Glutamatergic neuron (in vitro differentiated cells): ENCODE results near the gene ABCB10. TPM values are rescaled to one million over a fixed set of nuclear protein-coding genes. Genes with fewer than 3 reads are reported as not detected.

Experiments used
- DNase-seq: peaks from one replicate; pipeline ENCODE4 v3.0.0; 2022
- H3K27ac Mint-ChIP-seq: one replicate; pipeline ENCODE4 v1.8.0; 2020; ENCODE audit warnings: mild to moderate bottlenecking, mixed read lengths, inconsistent platforms; ENCODE audit not compliant: unreplicated experiment
- H3K27me3 Mint-ChIP-seq: one replicate; pipeline ENCODE4 v1.8.0; 2020; ENCODE audit warnings: mild to moderate bottlenecking, moderate library complexity, mixed read lengths, inconsistent platforms; ENCODE audit not compliant: unreplicated experiment
- H3K36me3 Mint-ChIP-seq: one replicate; pipeline ENCODE4 v1.8.0; 2020; ENCODE audit warnings: mild to moderate bottlenecking, mixed read lengths, inconsistent platforms; ENCODE audit not compliant: unreplicated experiment
- H3K4me1 Mint-ChIP-seq: one replicate; pipeline ENCODE4 v1.8.0; 2020; ENCODE audit warnings: mild to moderate bottlenecking, low read depth, mixed read lengths, inconsistent platforms; ENCODE audit not compliant: unreplicated experiment
- H3K4me3 Mint-ChIP-seq: one replicate; pipeline ENCODE4 v1.8.0; 2020; ENCODE audit warnings: mild to moderate bottlenecking, mixed read lengths, inconsistent platforms; ENCODE audit not compliant: unreplicated experiment
- H3K9me3 Mint-ChIP-seq: one replicate; pipeline ENCODE4 v1.8.0; 2020; ENCODE audit warnings: mild to moderate bottlenecking, moderate library complexity, mixed read lengths, inconsistent platforms; ENCODE audit not compliant: unreplicated experiment
- total RNA-seq: library from RNA; stranded (reverse); fragmentation: NEBNext Ultra II Directional; extraction: Animal tissue kit (Norgen Biotek cat#: 25700); gene quantifications from one replicate; pipeline ENCODE4 v1.2.1, GENCODE V29; 2021; ENCODE audit not compliant: unreplicated experiment
- TF ChIP-seq, protein P1 (sequence below): fragments of 200-600 bp; sonication (generic); IDR thresholded peaks from one replicate; pipeline ENCODE4 v1.5.0; 2021; ENCODE audit not compliant: partially characterized antibody, unreplicated experiment

ABCB10 gene
- total RNA-seq, 1 donor from 2014 or later, result 15.0 TPM

DNA sequence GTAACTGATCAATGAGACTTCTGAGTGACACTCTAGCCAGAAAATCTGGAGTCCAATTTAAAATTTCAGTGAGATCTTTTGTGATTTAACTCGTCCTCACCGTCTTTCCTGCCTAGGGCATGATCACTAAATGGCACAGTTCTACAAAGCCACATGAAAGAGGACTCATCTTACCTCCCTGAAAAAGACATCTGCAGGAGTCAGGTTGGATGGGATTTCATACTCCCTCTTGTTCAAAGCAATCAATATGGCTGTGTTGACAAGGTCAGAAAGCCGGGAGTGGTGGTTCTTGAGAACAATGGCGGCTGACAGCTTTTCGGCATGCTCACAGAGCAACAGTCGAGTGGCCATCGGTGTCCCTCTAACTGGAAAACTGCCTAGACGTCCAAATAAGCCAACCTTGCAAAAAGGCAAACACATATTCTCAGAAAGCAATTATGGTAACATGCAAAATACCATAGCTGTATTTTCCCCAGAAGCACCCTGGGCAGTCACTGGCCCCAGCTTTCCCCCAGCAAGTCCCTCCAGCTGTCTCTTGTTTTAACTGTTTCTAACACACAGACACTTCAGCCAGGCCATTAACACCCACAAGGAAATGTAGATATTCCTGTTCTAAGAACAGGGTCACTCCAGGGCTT, 88.0 kb downstream of the ABCB10 start:
- Mint-ChIP-seq H3K9me3 (peaks cover 2% of the 10 kb centered on the region), H3K4me3 (no peak overlapping the region), H3K27ac (no peak overlapping the region), H3K36me3 (no peaks in the 10 kb centered on the region), H3K4me1 (no peaks in the 10 kb centered on the region), H3K27me3 (peaks cover 2% of the 10 kb centered on the region)
- TF ChIP-seq, protein P1, sequence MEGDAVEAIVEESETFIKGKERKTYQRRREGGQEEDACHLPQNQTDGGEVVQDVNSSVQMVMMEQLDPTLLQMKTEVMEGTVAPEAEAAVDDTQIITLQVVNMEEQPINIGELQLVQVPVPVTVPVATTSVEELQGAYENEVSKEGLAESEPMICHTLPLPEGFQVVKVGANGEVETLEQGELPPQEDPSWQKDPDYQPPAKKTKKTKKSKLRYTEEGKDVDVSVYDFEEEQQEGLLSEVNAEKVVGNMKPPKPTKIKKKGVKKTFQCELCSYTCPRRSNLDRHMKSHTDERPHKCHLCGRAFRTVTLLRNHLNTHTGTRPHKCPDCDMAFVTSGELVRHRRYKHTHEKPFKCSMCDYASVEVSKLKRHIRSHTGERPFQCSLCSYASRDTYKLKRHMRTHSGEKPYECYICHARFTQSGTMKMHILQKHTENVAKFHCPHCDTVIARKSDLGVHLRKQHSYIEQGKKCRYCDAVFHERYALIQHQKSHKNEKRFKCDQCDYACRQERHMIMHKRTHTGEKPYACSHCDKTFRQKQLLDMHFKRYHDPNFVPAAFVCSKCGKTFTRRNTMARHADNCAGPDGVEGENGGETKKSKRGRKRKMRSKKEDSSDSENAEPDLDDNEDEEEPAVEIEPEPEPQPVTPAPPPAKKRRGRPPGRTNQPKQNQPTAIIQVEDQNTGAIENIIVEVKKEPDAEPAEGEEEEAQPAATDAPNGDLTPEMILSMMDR, result no peak
- DNase-seq, result no peak

DNA sequence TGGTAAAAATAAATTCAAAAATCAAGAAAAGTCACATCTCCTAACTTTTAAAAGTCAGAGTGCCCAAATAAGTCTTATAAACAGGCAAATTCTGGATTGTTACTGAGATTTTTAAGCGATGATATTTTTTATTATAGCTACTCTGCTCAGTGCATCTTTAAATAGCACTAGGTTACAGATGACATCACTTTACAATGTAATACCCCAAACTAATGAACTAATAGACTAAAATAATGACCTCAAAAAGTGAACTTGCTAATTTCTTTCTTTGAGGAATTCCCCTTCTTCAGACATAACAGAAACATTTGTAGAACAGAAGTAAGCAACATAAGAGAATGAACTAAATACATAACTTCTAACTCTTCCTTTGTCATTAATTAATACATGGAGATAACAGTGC, 91.6 kb downstream of the ABCB10 start:
- DNase-seq, result no peak
- H3K27ac Mint-ChIP-seq, result no peak overlapping the region
- TF ChIP-seq, protein P1, result no peak

More for the DNA sequence above, 91.6 kb downstream of the ABCB10 start:
- H3K4me3 Mint-ChIP-seq, result no peak overlapping the region
- peaks cover 2% of the 10 kb centered on the region for H3K9me3 Mint-ChIP-seq
- no peaks in the 10 kb centered on the region for H3K36me3 Mint-ChIP-seq
- H3K4me1 Mint-ChIP-seq, result no peaks in the 10 kb centered on the region
- H3K27me3 Mint-ChIP-seq, result no peaks in the 10 kb centered on the region

Other genes starting within 250 kb of the ABCB10 start
- 18.5 TPM for gene CCSAP, start 215.7 kb downstream of the ABCB10 start, total RNA-seq
- 1.9 TPM for gene ACTA1, start 124.6 kb downstream of the ABCB10 start, total RNA-seq
- 42.9 TPM for gene NUP133, start 50.4 kb downstream of the ABCB10 start, total RNA-seq
- gene TAF5L, start 67.4 kb upstream of the ABCB10 start, total RNA-seq, result 19.6 TPM
- gene URB2, start 67.5 kb upstream of the ABCB10 start, total RNA-seq, result 9.0 TPM